HG03139 (cell line): ENCODE results near the gene WBP4.
"Not testable (repeated sequence)": the region's sequence is repeated elsewhere in the genome, so short reads cannot be mapped to it uniquely, and the experiment has no call there.

Source experiments
- ATAC-seq: cut with Tn5 transposase; IDR thresholded peaks from one replicate; pipeline ENCODE4 v1.9.1; 2021; ENCODE audit not compliant: unreplicated experiment

WBP4 gene

GRCh38 chr13:41077475-41077874 is 16.2 kb downstream of the WBP4 start:
- ATAC-seq, result no peak

GRCh38 chr13:41079725-41080124 is 18.4 kb downstream of the WBP4 start:
- ATAC-seq, result no peak

GRCh38 chr13:41085961-41086585 is 24.8 kb downstream of the WBP4 start:
- no peak for ATAC-seq

- ATAC-seq, result not testable (repeated sequence)
These were observed 34.4 kb downstream of the WBP4 start for GRCh38 chr13:41095681-41096080.

- no peak for ATAC-seq
These were observed 37.5 kb downstream of the WBP4 start for GRCh38 chr13:41098761-41099160.

GRCh38 chr13:41099986-41100385 is 38.7 kb downstream of the WBP4 start:
- ATAC-seq, result no peak

- no peak for ATAC-seq
These were observed 45.8 kb downstream of the WBP4 start for GRCh38 chr13:41107104-41107571.

- ATAC-seq, result no peak
These were observed 46.3 kb downstream of the WBP4 start for GRCh38 chr13:41107584-41108014.

GRCh38 chr13:41111454-41111853 is 50.1 kb downstream of the WBP4 start:
- no peak for ATAC-seq

GRCh38 chr13:41117869-41118268 is 56.6 kb downstream of the WBP4 start:
- no peak for ATAC-seq

GRCh38 chr13:41122838-41123237 is 61.5 kb downstream of the WBP4 start:
- ATAC-seq, result no peak

- no peak for ATAC-seq
These were observed 66.4 kb downstream of the WBP4 start for GRCh38 chr13:41127701-41128100.

GRCh38 chr13:41130356-41130755 is 69.0 kb downstream of the WBP4 start:
- ATAC-seq, result no peak

- not testable (repeated sequence) for ATAC-seq
These were observed 69.9 kb downstream of the WBP4 start for GRCh38 chr13:41131189-41131588.

- peak; percentile 24 for ATAC-seq
These were observed 70.6 kb downstream of the WBP4 start for GRCh38 chr13:41131660-41132511.

- peak; percentile 98 for ATAC-seq
These were observed 71.3 kb downstream of the WBP4 start, which contains the start of gene KBTBD6 for GRCh38 chr13:41132512-41133152. TSS of gene KBTBD6 (minus strand) at chr13:41132802. CDS start at chr13:41132511, 291 bp downstream.
